Ectodermal cell (in vitro differentiated cells): ENCODE measurements around the gene SPECC1L.
A peak's percentile ranks its signal among the peaks of the same experiment; 100 is the strongest.

Experiments used
- H3K27ac ChIP-seq: 2 replicates; pipeline ENCODE4 v1.7.0; 2013; ENCODE audit warnings: mild to moderate bottlenecking, low read depth, low read length; ENCODE audit not compliant: insufficient read depth, poor library complexity, severe bottlenecking
- H3K27me3 ChIP-seq: 2 replicates; pipeline ENCODE4 v1.7.0; 2013; ENCODE audit warnings: mild to moderate bottlenecking, low read length; ENCODE audit not compliant: insufficient read depth, control insufficient read depth, poor library complexity, severe bottlenecking
- H3K36me3 ChIP-seq: one replicate; pipeline ENCODE4 v1.7.0; 2013; ENCODE audit warnings: low read length; ENCODE audit not compliant: control insufficient read depth, insufficient read depth
- H3K4me1 ChIP-seq: one replicate; pipeline ENCODE4 v1.7.0; 2013; ENCODE audit warnings: low read length; ENCODE audit not compliant: control insufficient read depth, insufficient read depth
- H3K4me3 ChIP-seq: 2 replicates; pipeline ENCODE4 v1.7.0; 2013; ENCODE audit warnings: low read depth, low read length, control low read depth; ENCODE audit not compliant: insufficient read depth
- H3K9me3 ChIP-seq: 2 replicates; pipeline ENCODE4 v1.7.0; 2013; ENCODE audit warnings: mild to moderate bottlenecking, low read length, moderate library complexity; ENCODE audit not compliant: control insufficient read depth
- WGBS, 2 experiments: methylation state at CpG; one replicate each; pipeline ENCODE4 v1.1.7; 2013; ENCODE audit warnings: missing lambda C conversion rate in 2 of 2; 5-methylcytosine and 5-hydroxymethylcytosine counted together

Gene SPECC1L

DNA sequence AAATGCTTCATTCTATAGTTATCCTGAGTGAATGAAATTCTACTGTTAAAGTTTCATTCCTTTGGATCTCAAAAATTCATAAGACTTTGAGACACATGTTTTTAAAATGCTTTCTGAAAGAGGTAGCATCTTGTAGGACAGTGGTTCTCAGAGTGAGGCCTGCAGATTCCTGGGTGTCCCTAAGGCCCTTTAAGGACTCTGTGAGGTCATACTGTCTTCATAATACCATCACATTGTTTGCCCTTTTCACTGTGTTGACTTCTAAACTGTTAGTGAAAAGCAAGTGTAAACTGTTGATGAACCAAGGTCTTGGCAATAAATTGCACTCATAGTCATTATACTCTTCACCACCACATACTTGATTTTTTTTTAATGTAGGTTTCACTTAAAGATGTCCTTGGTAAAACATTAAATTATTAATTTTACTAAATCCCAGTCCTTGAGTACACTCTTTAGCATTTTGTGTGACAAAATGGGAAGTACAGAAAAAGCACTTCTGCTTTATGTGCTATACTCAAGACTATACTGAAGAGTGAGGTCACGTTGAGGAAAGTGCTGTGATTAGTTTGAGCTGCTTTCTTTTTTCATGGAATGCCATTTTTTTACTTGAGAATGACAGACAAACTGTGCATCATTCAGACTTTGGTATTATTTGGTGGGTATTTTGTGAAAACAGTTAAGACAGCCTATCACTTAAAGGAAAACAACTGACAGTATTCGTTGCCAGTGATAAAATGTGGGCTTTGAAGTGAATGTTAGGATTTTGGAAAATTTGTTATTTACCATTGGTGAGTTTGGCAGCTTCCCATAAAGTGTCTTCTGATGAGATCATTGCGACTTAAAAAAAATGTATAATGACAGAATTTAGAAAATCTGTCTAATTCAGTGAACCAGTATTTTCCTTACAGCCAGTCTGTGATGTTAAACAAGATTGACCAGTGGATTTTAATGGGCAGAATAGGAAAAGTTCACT lies 61.1 kb downstream of the SPECC1L start:
- H3K4me3 ChIP-seq, result no peak overlapping the region
- WGBS, 2 experiments, result 96 to 100% methylated on average over 3 of the region's 3 CpGs
- peaks cover 26% of the 10 kb centered on the region for H3K36me3 ChIP-seq
- no peak overlapping the region for H3K27ac ChIP-seq
- no peaks in the 10 kb centered on the region for H3K4me1 ChIP-seq
- no peaks in the 10 kb centered on the region for H3K27me3 ChIP-seq
- no peaks in the 10 kb centered on the region for H3K9me3 ChIP-seq

DNA sequence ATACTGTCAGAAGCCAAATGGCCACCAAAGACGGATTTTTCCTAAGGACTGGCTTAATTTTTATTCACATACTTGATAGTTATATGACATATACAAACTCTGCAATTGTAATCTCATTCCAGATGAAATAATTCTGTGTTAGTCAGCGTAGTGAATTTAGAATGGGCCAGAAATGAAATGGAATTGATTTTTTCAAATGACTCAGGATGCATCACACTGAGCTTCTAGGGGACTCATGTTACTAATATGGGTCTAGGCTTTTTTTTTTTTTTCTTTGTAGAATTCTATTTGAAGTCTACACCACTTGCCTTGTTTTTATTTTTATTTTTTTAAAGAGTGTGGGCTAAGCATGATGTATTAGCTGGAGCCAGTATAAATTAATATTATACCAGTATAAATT lies 62.7 kb downstream of the SPECC1L start:
- Histone ChIP-seq H3K4me3 (no peak overlapping the region), H3K36me3 (peaks cover 26% of the 10 kb centered on the region), H3K27ac (no peak overlapping the region), H3K27me3 (no peaks in the 10 kb centered on the region), H3K4me1 (no peaks in the 10 kb centered on the region), H3K9me3 (no peaks in the 10 kb centered on the region)
- 89 to 95% methylated on average over 2 of the region's 2 CpGs for WGBS, 2 experiments

DNA sequence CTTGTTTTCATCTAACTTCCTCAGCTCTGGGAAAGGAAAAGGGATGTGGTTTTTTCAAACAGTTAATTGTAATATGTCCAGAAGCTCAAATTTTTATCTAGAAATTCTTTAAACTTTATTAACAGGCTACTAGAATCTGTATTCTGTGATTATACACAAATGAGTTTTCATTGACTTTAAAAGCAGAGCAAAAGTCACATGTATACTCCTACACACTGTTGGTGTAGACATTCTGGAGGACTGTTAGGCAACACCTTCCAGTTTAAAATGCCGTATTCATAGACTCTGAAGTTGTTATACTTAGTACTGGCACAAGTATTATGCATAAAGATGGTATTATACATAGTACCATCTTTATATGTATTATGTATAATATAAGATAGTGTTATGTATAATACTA lies 64.9 kb downstream of the SPECC1L start:
- WGBS, 2 experiments, result 100% methylated on average over 1 of the region's 1 CpG; no CpG with 5 or more reads in 1 of the 2 experiments
- Histone ChIP-seq H3K27ac (no peak overlapping the region), H3K36me3 (peaks cover 25% of the 10 kb centered on the region)

DNA sequence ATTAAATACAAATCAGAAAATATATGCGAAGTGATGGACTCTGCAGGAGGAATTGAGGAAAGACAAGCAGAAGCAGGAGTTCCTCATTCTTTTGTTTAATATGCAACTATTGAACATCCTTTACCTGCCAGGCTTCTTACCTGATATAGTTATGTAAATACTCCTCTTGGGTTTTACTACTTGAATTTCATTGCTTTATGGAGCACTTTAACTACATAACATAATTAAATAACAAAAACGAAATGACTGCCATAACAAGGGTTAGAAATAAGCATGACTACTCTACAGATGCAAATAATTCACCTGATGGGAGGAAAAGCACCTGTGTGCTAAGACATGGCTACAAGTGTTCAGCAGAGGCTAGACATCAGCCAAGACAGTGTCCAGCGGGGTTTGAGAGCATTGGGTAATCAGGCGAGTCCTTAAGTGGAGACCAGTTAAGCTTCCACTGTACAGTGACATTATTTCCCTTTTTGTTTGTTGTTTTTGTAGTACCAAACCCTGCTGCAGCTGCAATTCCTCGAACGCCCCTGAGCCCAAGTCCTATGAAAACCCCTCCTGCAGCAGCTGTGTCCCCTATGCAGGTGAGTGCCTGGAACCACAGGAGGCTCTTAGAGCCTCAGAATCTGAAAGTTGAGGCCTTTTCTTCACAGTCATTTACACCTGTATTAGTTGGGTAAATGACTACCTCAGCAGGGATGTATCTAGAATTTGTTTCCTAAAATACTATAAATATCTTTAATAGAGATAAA lies 67.4 kb downstream of the SPECC1L start:
- peaks cover 31% of the 10 kb centered on the region for H3K36me3 ChIP-seq
- WGBS, 2 experiments, result 81 to 83% methylated on average over 6 of the region's 6 CpGs
- no peaks in the 10 kb centered on the region for H3K9me3 ChIP-seq
- H3K27me3 ChIP-seq, result no peaks in the 10 kb centered on the region
- no peak overlapping the region for H3K27ac ChIP-seq
- no peak overlapping the region for H3K4me3 ChIP-seq
- peaks cover 7% of the 10 kb centered on the region for H3K4me1 ChIP-seq

More for the DNA sequence above, 64.9 kb downstream of the SPECC1L start:
- H3K4me3 ChIP-seq, result no peak overlapping the region
- H3K9me3 ChIP-seq, result no peaks in the 10 kb centered on the region
- H3K27me3 ChIP-seq, result no peaks in the 10 kb centered on the region
- H3K4me1 ChIP-seq, result peaks cover 7% of the 10 kb centered on the region

DNA sequence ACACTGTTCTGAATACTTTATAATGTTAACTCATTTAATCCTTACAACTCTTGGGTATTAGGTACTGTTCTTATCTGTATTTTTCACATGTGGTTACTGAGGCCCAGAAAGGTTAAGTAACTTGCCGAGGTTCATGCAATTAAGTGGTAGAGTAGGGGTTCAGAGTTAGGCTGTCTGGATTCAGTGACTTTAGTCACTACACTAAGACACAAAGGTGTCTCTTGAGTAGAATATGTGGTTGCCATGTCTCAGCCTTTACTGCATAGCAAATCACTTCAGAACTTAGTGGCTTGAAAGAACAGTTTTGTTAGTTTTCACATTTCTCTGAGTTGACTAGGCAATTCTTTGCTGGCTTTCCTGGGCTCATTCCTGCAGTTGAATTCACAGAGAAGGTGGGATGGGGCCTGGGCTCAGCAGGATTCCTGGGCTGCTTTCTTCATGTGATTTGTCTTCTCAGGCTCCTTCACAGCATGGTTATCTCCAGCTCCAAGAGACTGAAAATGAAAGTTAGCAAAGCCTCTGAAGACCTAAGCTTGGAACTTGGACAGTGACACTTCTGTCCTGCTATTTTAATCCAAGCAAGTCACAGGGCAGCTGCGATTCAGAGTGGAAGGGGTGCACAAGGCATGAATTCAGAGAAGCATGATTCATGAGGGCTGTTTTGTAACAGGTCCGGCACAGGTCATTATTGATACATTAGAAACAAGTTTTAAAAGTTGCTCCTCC lies 68.3 kb downstream of the SPECC1L start:
- peaks cover 7% of the 10 kb centered on the region for H3K4me1 ChIP-seq
- H3K27me3 ChIP-seq, result no peaks in the 10 kb centered on the region
- H3K9me3 ChIP-seq, result no peaks in the 10 kb centered on the region
- no peak overlapping the region for H3K4me3 ChIP-seq
- 92 to 93% methylated on average over 3 of the region's 3 CpGs for WGBS, 2 experiments
- peaks cover 31% of the 10 kb centered on the region for H3K36me3 ChIP-seq
- peak overlapping the region; percentile 73 for H3K27ac ChIP-seq

DNA sequence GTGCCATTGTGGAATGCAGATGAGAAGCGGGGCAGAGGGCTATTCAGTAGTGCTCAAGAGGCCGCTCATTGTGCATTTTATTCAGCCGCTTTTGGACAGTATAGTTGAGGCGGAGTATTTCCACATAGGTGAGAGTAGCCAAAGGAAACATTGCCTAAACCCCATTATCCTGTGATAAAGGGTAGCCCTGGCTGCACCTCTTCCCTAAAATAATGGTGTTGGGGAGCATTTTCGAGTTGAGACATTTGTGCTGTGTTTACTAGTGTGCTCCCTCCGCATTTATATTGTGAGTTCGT lies 68.8 kb downstream of the SPECC1L start:
- Histone ChIP-seq H3K36me3 (peaks cover 28% of the 10 kb centered on the region), H3K9me3 (no peaks in the 10 kb centered on the region), H3K4me3 (no peak overlapping the region), H3K4me1 (peaks cover 7% of the 10 kb centered on the region), H3K27me3 (no peaks in the 10 kb centered on the region), H3K27ac (peak overlapping the region; percentile 73)
- WGBS, 2 experiments, result 93 to 97% methylated on average over 7 of the region's 7 CpGs

DNA sequence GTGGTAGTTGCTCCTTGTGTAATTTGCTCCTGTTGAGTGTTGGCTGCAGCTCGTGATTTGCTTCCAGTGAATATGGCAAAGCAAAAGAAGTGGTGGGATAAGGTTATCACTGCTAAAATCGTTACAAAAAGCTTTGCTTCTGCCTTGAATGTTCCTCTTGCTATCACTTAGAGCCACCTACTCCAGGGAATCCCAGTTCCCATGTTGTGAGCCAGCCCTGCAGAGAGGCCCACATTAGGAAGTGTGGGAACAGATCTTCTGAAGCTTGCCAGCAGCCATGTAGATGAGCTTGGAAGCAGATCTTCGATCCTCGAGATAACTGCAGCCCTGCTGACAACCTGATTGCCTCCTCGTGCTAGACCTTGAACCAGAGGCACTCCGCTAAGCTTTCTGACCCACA lies 71.0 kb downstream of the SPECC1L start:
- Histone ChIP-seq H3K36me3 (peaks cover 23% of the 10 kb centered on the region), H3K9me3 (no peaks in the 10 kb centered on the region), H3K4me1 (peaks cover 7% of the 10 kb centered on the region), H3K27ac (no peak overlapping the region), H3K27me3 (no peaks in the 10 kb centered on the region), H3K4me3 (no peak overlapping the region)
- WGBS, 2 experiments, result 94 to 96% methylated on average over 6 of the region's 6 CpGs

DNA sequence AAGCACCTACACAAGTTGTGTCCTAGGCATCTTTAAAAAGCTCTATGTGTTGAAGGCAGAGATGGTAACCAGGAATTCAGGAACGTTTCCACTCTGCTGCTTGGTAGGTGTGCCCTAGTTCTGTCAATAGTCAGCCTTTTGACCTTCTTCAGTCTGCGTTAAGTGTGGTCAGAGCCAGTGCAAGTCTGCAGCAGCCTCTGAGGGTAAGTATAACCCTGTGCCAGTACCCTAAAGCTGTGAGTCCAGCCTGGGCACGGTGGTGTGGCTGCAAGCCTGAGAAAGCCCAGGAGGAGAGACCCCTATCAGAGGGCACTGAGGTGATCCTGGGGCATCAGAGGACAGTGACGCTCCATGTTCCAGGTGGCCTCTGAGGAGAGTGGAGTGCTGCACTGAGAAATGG lies 80.0 kb downstream of the SPECC1L start:
- H3K27ac ChIP-seq, result no peak overlapping the region
- no peaks in the 10 kb centered on the region for H3K4me1 ChIP-seq
- H3K27me3 ChIP-seq, result no peaks in the 10 kb centered on the region
- peaks cover 32% of the 10 kb centered on the region for H3K36me3 ChIP-seq
- 92 to 93% methylated on average over 4 of the region's 4 CpGs for WGBS, 2 experiments
- no peak overlapping the region for H3K4me3 ChIP-seq
- H3K9me3 ChIP-seq, result no peaks in the 10 kb centered on the region

DNA sequence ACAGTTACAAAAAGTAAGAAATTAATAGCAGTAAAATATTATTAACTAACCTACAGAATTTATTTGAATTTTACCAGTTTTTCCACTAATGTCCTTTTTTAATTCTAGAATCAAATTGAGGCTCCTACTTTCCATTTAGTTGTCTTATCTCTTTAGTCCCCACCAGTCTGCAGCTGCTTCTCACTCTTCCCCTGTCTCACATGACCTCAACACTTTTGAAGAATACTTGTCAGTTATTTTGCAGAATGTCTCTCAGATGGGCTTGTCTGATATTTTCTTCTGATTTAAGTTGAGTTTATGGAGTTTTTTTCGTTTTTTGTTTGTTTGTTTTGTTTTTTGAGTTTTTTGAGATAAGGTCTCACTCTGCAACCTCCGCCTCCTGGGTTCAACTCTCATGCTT lies 82.5 kb downstream of the SPECC1L start:
- H3K4me3 ChIP-seq, result no peak overlapping the region
- WGBS, 2 experiments, result 84 to 96% methylated on average over 2 of the region's 2 CpGs
- H3K27me3 ChIP-seq, result no peaks in the 10 kb centered on the region
- H3K27ac ChIP-seq, result no peak overlapping the region
- no peaks in the 10 kb centered on the region for H3K9me3 ChIP-seq
- H3K36me3 ChIP-seq, result peaks cover 18% of the 10 kb centered on the region
- no peaks in the 10 kb centered on the region for H3K4me1 ChIP-seq

DNA sequence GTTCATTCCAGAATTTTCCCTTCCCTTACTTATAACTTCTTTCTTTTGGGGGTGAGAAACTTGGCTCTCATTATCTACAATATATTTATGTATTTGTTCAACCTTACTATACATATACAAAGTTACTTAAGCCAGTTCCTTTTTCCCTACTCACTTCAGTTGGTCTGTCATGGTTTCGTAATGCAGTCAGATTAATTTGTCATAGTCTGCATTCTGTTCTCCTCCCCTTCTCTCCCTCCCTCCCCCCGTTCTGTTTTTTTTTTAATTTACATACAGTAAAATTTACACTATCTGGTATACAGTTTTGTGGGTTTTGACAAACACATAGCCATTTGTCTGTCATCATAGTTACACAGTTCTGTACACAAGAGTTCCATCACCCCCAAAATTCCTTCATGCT lies 84.9 kb downstream of the SPECC1L start:
- 89 to 100% methylated on average over 1 to 2 of the region's 2 CpGs for WGBS, 2 experiments

More for the DNA sequence above, 84.9 kb downstream of the SPECC1L start:
- H3K27me3 ChIP-seq, result no peaks in the 10 kb centered on the region
- H3K27ac ChIP-seq, result no peak overlapping the region
- peaks cover 17% of the 10 kb centered on the region for H3K36me3 ChIP-seq
- H3K4me1 ChIP-seq, result no peaks in the 10 kb centered on the region
- H3K9me3 ChIP-seq, result no peaks in the 10 kb centered on the region
- no peak overlapping the region for H3K4me3 ChIP-seq
